Activated CD8-positive, alpha-beta T cell treated with anti-CD3 and anti-CD28 coated beads for 36 hours (primary cell): ENCODE measurements around the gene PKIG. TPM values are rescaled to one million over a fixed set of nuclear protein-coding genes. Genes with fewer than 3 reads are reported as not detected.
"Not testable (repeated sequence)": the region's sequence is repeated elsewhere in the genome, so short reads cannot be mapped to it uniquely, and the experiment has no call there.

Experiments
- ATAC-seq: fragments of 200-7000 bp; cut with Tn5 transposase; one replicate; pipeline ENCODE4 v1.10.0; 2021; ENCODE audit warnings: mild to moderate bottlenecking, moderate library complexity
- CTCF ChIA-PET: fragments of 350-600 bp; sonication (Branson Sonifier 250); formaldehyde crosslinking; loops from one replicate; lab custom pipeline; 2021; ENCODE audit warnings: antibody characterized with exemption; lab: Charles Lee
- POLR2A ChIA-PET: fragments of 350-600 bp; sonication (Branson Sonifier 250); formaldehyde crosslinking; loops from one replicate; lab custom pipeline; 2021; ENCODE audit warnings: antibody characterized with exemption; lab: Charles Lee
- DNase-seq: peaks from one replicate; pipeline ENCODE4 v3.0.0-alpha.2; 2020
- H3K27ac Mint-ChIP-seq: one replicate; pipeline ENCODE4 v1.8.0; 2021; ENCODE audit warnings: mild to moderate bottlenecking, mixed read lengths
- H3K27me3 Mint-ChIP-seq: one replicate; pipeline ENCODE4 v1.8.0; 2021; ENCODE audit warnings: mixed read lengths
- H3K36me3 Mint-ChIP-seq: one replicate; pipeline ENCODE4 v1.8.0; 2021; ENCODE audit warnings: low read depth, mixed read lengths
- H3K4me1 Mint-ChIP-seq: one replicate; pipeline ENCODE4 v1.8.0; 2021; ENCODE audit warnings: low read depth, mixed read lengths
- H3K4me3 Mint-ChIP-seq: one replicate; pipeline ENCODE4 v1.8.0; 2021; ENCODE audit warnings: mild to moderate bottlenecking, moderate library complexity, mixed read lengths
- H3K9me3 Mint-ChIP-seq: one replicate; pipeline ENCODE4 v1.8.0; 2021; ENCODE audit warnings: mixed read lengths
- CTCF ChIP-seq: fragments of 200-600 bp; IDR thresholded peaks from one replicate; pipeline ENCODE4 v1.8.0; 2022; ENCODE audit warnings: antibody characterized with exemption, mild to moderate bottlenecking
- intact Hi-C: fragments of 100-400 bp; cut with micrococcal nuclease; formaldehyde crosslinking; loops from one replicate; pipeline ENCODE4 v1.10.0; 2022
- total RNA-seq, 2 experiments: library from RNA; stranded (reverse); gene quantifications; one replicate each; pipeline ENCODE4 v1.2.3, GENCODE V29; 2021

Gene PKIG
- total RNA-seq, 2 experiments from 2014 or later: 4.8 TPM

- H3K27me3 Mint-ChIP-seq: no peaks in the 10 kb centered on the region
- TF ChIP-seq CTCF: no peak
- peak overlapping the region; percentile 75 for H3K4me3 Mint-ChIP-seq
- H3K9me3 Mint-ChIP-seq: no peaks in the 10 kb centered on the region
- H3K4me1 Mint-ChIP-seq: peaks cover 39% of the 10 kb centered on the region
- H3K27ac Mint-ChIP-seq: peak overlapping the region; percentile 75
- intact Hi-C loops: no loop called here
- H3K36me3 Mint-ChIP-seq: no peaks in the 10 kb centered on the region
- ATAC-seq (peak; percentile 52), DNase-seq (peak; percentile 61)
- POLR2A ChIA-PET: interaction anchor here (0.9 to 1.5 kb wide), 5 partner anchors 8 to 439 kb away, joined by 3 to 7 read pairs (median 3); partner anchors contain the start of gene YWHAB
- CTCF ChIA-PET: interaction anchor here (1.0 to 4.3 kb wide), 2 partner anchors 33 to 434 kb away, joined by 4 to 32 read pairs; no protein-coding TSS in a partner anchor
These were observed 68.5 kb downstream of the PKIG start for GRCh38 chr20:44650771-44651433.

DNA sequence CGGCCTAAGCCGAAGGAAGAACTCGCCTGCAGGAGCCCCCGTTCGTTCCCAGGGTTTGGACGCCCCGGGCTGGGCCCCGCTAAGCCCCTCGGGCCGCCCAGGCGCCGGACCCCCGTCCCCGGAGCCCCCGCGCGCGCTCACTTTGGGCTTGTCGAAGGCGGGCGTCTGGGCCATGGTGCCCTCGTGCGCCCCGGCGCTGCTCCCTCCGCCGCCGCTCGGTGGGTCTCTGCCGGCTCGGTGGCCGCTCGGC lies 69.0 kb downstream of the PKIG start:
- ATAC-seq (no peak), DNase-seq (no peak)
- CTCF ChIA-PET: interaction anchor here (1.0 to 4.3 kb wide), 2 partner anchors 33 to 435 kb away, joined by 4 to 32 read pairs; no protein-coding TSS in a partner anchor
- Mint-ChIP-seq H3K4me3 (peak overlapping the region; percentile 75), H3K27me3 (no peaks in the 10 kb centered on the region), H3K4me1 (peaks cover 34% of the 10 kb centered on the region), H3K27ac (peak overlapping the region; percentile 75), H3K36me3 (no peaks in the 10 kb centered on the region), H3K9me3 (no peaks in the 10 kb centered on the region)
- no peak for TF ChIP-seq CTCF
- POLR2A ChIA-PET: interaction anchor here (0.7 to 1.1 kb wide), 4 partner anchors 9 to 440 kb away, joined by 3 to 7 read pairs (median 3); no protein-coding TSS in a partner anchor
- intact Hi-C loops: no loop called here

DNA sequence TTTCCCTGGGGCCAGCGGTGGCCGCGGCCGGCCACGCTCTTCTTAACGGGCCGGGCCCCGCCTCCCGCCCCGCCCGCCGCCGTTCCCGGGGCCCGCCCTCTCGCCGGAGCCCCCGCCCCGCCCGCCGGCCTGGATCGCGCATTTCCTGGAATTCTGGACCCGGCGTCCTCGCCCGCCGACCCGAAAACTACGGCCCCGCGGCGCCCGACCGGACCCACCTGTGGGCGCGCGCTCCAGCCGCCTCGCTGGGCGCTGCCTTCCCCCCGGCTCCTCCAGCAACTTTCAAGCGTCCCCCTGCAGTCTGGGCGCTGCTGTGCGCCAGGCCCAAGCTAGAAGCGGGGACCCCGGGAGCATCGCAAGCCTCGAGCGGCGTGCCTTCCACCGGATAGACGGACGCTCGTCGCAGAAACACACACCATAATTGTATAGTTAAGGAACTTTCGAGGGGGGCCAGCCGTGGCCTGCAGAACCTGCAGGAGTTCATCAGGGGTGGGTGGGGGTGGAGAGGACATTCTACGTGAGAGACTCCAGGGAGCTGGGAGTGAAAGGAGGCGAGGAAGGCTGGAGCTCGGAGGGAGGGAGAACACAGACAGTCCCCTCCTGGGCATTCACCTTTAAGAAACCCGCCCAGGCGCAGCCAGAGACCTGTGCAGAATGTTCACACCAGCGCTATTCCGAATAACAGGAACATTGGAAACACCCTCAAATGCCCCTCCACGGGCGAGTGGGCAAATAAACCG lies 69.5 kb downstream of the PKIG start, which contains the start of gene ADA:
ADA (minus strand) TSS at position 16 of the 740 bp plus-strand sequence. CDS start 92 bp downstream, outside the sequence.
- H3K36me3 Mint-ChIP-seq: no peaks in the 10 kb centered on the region
- ChIA-PET POLR2A (interaction anchor here (0.7 kb wide), 1 partner anchor 228 kb away, joined by 3 read pairs; no protein-coding TSS in a partner anchor), CTCF (interaction anchor here (1.0 to 4.3 kb wide), 2 partner anchors 33 to 435 kb away, joined by 4 to 32 read pairs; no protein-coding TSS in a partner anchor)
- TF ChIP-seq CTCF: no peak
- peak within 1 kb of the TSS; percentile 75 for H3K4me3 Mint-ChIP-seq
- intact Hi-C loops: no loop called here
- peak within 1 kb of the TSS; percentile 75 for H3K27ac Mint-ChIP-seq
- H3K4me1 Mint-ChIP-seq: peaks cover 29% of the 10 kb centered on the region
- ATAC-seq (peak; percentile 60), DNase-seq (peak; percentile 67)
- H3K27me3 Mint-ChIP-seq: no peaks in the 10 kb centered on the region
- H3K9me3 Mint-ChIP-seq: no peaks in the 10 kb centered on the region

DNA sequence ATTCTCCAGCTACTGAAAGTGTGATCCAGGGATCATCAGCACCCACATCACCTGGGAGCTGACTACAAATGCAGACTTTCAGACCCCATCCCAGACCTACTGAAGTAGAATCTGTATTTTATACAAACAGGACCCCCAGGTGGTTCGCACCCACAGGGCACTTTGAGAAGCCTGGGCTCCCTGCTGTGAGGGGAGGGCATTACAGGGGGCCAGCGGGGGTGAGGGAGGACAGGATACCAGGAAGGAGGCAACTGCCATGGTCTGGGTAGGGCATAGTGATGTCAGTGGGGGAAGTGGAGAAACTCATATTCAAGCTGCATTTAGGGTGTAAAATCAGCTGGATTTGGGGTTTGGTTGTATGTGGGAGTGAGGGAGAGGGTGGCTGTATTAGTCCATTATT lies 71.2 kb downstream of the PKIG start:
- Mint-ChIP-seq H3K4me1 (peaks cover 28% of the 10 kb centered on the region), H3K9me3 (no peaks in the 10 kb centered on the region), H3K4me3 (no peak overlapping the region), H3K27ac (no peak overlapping the region), H3K27me3 (no peaks in the 10 kb centered on the region), H3K36me3 (peaks cover 2% of the 10 kb centered on the region)
- ChIA-PET CTCF (interaction anchor here (1.0 to 1.5 kb wide), 4 partner anchors 29 to 214 kb away, joined by 3 to 6 read pairs (median 4); no protein-coding TSS in a partner anchor), POLR2A (interaction anchor here (1.0 to 1.5 kb wide), 3 partner anchors 9 to 30 kb away, joined by 3 read pairs; no protein-coding TSS in a partner anchor)
- no peak for ATAC-seq
- intact Hi-C loops: no loop called here
- TF ChIP-seq CTCF: no peak
- no peak for DNase-seq

DNA sequence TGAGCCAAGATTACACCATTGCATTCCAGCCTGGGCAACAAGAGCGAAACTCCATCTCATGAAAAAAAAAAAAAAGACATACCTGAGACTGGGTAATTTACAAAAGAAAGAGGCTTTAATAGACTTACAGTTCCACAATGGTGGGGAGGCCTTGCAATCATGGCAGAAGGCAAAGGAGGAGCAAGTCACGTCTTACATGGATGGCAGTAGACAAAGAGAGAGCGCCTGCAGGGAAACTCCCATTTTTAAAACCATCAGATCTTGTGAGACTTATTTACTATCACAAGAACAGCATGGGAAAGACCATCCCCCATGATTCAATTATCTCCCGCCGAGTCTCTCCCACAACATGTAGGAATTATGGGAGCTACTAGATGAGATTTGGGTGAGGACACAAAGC lies 71.8 kb downstream of the PKIG start:
- POLR2A ChIA-PET: not testable (repeated sequence)

More for the DNA sequence above, 71.8 kb downstream of the PKIG start:
- ATAC-seq, H3K36me3 Mint-ChIP-seq, H3K9me3 Mint-ChIP-seq, intact Hi-C loops, H3K27me3 Mint-ChIP-seq, H3K27ac Mint-ChIP-seq, H3K4me3 Mint-ChIP-seq, DNase-seq: not testable (repeated sequence)
- CTCF ChIA-PET: interaction anchor here (1.0 to 1.5 kb wide), 4 partner anchors 29 to 213 kb away, joined by 3 to 6 read pairs (median 4); no protein-coding TSS in a partner anchor
- H3K4me1 Mint-ChIP-seq: peaks cover 22% of the 10 kb centered on the region
